HG02571 (cell line): ENCODE data around the gene METTL8.

Source experiments
- ATAC-seq: cut with Tn5 transposase; IDR thresholded peaks from one replicate; pipeline ENCODE4 v1.9.1; 2021; ENCODE audit warnings: mild to moderate bottlenecking, moderate library complexity; ENCODE audit not compliant: unreplicated experiment

Gene METTL8

DNA sequence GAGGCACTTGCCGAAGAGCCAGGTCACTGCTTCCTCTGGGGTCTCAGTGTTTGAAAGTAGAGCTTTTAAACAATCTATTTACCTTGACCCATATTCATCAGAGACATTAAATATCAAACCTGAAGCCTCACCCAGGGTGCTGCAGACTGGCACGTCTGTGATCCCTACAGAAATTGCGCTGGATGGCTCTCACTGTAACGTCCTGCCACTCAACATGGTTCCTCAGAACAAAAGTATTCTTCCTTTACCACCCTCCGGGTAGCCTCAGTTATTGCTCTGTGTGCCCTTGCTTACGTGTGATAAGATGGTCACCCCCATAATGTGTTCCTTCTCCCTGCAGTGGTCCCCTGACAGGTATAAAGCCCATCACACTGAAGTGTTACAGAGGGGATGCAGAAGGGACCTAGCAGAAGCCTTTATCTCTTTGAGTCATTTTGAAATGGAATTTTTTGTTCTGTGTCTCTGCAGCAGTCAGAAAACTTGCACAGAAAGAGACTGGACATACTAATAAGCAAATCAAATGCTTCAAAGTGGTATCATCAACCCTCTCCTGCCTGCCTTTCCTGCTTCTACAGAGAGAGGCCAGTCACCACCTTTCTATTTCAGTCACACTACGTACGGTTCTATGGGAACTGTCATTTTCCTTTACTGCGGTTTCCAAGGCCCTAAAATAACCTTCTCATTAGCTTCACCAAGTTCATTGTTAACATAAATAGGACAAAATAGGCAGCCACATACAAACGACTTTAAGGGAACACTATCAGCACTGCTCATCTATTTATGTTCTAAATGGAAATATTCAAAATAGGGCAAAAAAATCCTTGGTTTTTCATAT, 86.8 kb downstream of the METTL8 start:
- no peak for ATAC-seq

DNA sequence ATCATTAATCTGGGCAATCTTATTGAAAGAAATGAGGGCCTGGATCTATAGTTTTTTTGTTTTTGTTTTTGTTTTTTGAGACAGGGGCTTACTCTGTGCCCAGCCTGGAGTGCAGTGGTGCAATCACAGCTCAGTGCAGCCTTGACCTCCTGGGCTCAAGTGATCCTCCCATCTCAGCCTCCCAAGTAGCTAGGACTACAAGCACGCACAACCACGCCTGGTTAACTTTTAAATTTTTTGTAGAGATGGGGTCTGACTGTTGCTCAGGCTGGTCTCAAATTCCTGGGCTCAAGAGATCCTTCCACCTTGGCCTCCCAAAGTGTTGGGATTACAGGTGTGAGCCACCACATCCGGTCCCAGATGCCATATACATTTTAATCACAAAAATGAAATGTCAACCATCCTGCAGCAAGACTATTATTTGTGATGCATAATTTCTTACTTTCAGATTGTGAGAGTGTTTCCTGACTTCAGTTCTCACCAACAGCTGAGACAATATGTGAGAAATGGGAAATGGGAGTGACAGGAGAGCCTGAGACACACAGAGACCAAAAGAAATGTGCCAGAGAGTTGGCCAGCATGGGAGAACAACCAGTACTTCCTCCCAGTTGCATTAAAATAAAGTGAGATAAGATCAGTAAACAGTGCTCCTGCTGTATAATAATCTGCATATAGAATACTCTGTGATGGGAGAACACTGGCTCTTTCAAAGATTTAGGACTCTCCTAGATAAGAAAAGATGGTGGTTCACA, 87.6 kb downstream of the METTL8 start:
- ATAC-seq = no peak

DNA sequence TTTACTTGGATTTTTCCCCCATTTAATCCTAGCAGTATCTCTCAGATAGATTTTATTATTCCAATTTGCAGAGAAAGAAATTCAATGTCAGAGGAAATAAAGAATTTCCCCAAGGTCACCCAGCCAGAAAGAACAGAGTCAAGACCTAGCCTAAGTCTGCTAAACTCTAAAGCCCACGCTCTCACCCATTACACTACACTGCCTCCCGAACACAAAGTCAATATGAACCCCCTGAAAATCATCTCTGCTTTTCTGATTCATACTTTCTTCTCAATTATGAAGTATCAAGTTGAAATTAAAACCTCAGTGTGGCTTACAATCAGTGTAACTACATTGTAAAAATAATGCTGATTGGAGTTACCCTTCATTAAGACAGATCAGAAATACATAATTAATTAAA, 89.6 kb downstream of the METTL8 start:
- ATAC-seq = no peak

DNA sequence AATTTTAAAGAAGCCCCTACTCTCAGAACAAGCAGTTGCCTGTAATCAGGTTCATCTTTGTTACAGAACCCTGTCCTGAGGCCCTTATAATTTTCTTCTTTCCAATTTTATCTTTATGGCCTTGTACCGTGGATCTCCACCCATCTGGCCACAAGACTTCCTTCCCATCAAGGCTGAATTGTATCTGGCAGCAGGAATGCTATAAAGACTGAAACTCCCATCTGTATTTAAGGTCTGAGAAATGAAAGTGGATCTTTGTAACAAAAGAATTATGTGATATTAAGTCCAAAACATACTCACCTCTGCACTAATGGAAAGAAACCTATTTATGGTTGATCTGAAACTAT, 91.8 kb downstream of the METTL8 start:
- no peak for ATAC-seq

DNA sequence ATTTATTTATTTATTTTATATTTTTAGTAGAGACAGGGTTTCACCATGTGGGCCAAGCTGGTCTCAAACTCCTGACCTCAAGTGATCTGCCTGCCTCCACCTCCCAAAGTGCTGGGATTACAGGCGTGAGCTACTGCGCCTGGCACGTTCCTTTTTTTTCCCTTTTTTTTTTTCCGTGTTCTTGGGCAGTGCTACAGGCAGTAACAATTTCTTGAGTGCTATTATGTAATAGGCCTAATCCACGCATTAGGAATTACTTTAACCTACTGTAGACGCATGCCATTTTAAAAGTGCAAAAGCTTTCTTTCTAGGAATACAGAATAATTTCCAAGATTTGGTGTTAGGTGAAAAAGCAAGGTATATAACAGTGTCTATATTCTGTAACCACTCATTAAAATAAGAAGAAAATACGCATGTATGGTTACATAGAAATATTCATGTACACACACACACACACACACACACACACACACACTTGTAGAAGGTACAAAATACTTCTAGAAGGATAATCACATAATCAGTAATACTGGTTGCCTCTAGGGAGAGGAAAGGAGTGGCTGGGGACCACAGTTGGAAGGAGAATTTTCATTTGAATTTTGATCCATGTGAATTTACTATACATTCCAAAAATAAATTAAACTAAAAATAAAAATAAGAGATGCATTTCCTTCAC, 92.3 kb downstream of the METTL8 start:
- ATAC-seq = no peak

DNA sequence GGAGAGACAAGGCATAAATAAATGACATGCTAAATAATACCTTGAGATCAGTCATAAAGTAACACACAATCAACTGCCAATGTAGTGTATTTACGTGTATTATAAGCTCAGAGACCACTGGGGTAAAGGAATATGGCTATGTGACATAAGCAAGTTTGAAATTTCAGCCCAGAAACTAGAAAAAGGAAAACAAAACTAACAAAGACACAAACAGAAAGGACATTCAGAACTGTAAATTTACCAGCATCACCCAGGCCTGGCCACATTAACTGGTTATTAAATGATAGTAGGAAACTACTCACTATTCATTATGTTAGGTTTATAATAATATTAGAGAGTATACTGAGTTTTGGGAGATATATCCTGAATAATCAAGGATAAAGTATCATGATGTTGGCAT, 98.8 kb downstream of the METTL8 start:
- ATAC-seq = no peak

DNA sequence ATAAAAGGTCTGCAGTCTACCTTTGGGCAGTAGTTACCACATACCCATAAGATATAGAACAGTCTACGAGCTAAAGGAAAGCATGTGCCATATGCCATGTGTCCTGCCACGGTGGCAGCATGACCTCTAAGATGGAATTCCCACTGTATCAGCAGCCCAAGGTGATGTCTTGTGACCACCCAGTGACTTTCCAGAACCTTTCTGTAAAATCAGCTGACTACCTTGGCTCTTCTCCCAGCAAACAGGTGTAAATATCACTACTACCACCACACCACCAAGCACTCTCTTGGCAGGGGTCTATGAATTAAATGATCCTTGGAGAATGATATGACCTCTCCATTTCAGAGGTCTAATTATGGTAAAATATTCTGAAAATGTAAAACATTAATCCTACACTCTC, 99.6 kb downstream of the METTL8 start:
- ATAC-seq = no peak

DNA sequence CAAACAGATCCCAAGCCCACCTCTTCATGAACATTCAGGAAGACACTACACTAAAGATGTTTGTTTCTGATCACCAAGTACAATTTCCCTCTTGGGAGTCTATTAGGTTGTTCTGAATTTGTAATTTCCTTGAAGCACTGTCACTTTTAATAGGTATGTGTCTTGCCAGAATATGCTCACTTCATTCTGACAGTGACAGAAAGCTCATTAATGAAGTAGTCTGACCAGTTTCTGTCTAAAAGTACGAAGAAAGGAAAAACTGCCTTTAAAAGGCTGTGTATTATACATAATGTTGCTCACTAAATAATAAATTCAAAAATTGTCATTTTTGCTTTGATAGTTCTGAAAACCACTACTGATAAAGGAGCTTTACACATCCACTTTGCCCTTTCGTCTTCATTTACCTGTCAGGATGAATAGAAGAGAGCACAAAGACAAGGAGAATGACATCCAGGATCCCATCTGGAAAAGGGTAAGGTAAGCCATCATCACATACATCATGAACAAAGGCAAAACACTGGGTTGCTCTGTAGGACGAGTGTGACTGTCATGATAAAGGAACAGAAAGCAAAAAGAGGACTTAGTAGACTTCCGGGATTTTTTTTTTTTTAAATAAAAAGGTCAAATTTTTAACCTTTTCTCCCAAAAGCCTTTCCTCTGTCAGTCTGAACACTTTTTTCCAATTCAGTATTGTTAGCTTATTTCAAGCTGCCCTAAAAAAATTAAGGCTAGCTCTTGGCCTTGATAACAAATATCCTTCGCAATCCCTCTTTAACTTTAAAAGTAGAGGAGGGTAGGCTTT, 103.4 kb downstream of the METTL8 start:
- ATAC-seq = no peak

DNA sequence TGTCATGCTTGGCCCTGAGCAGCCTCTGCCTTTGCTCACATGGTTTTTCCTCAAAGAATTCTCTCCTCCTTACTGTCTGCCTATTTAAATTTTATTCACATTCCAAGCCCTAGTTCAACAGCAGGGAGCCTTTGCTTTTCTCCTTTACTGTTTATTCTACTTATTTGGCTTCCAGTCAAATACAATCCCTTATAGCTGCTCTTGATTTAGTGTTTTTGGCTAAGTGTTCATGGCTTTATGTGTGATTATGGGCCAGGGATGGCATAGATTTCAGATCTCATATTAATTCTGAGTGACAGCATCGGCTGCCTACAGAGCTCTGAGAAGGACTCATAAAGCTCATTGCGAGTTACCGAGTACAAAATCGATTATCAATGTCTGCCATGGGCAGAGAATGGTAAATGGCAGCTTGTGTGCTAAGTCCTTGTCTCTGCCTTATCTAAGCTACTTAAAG, 106.7 kb downstream of the METTL8 start:
- ATAC-seq = no peak

DNA sequence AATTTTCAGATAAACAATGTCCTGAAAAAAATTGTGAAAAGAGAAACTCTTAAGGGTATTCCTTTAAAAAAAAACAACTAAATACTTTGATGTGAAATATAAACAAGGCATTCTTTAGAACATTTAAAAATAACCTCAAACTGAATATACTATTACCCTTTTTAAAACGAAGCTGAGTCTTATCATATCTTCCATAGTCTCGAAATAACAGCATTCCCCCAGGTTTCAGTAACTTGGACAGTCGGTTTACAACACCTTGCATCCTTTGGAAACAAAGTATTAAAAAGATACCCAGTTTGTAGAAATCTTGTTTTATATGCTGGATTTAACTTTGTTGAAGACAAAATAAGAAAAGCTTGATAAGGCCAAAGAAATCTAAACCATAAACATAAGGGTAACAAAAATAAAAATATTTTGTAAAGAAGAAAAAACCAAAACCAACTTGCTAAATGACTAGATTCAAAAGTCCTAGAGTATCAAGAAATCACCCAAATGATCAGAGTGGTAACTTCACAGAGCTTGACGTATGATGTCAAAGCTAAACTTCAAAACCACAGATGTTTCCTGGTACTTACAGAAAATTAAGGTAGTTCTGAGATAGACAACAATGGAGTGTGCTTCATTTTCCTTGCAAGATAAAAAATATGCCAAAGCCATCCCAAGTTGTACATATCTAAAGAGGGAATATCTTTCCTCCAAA, 107.8 kb downstream of the METTL8 start:
- ATAC-seq = no peak

DNA sequence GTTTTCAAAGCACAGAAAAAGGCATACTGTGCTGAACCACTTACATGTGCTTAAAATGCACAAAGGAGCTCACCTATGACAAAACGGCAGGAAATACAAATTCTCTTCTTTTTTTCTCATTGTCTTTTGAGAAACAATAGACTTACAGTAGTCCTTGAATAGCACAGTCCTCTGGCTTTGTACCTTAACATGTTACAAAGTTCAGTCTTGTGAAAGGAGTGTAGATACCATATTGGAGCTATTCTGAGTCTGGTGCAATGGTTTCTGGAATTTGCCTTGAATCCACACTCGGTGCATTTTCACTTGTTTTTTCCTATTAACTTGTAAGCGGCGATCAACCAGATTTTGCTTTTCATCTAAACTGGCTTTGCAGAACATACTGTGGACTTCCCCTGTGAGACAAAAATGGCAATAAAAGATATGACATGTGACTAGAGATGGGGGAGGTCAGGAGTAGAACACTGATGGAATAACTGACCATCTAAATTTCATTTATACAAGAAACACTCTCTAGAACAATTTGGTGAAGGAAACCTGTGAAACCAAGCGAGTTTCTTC, 109.7 kb downstream of the METTL8 start:
- ATAC-seq = no peak

DNA sequence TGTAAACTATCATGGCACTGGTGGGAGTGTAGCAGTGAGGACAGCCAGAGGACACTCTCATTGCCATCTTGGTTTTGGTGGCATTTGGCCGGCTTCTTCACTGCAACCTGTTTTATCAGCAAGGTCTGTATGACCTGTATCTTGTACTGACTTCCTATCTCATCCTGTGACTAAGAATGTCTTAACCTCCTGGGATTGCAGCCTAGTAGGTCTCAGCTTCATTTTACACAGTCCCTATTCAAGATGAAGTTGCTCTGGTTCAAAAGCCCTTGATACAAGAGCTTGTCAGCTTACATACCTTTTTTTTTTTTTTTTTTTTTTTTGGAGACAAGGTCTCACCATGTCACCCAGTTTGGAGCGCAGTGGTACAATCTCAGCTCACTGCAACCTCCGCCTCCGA, 110.9 kb downstream of the METTL8 start:
- ATAC-seq = no peak

DNA sequence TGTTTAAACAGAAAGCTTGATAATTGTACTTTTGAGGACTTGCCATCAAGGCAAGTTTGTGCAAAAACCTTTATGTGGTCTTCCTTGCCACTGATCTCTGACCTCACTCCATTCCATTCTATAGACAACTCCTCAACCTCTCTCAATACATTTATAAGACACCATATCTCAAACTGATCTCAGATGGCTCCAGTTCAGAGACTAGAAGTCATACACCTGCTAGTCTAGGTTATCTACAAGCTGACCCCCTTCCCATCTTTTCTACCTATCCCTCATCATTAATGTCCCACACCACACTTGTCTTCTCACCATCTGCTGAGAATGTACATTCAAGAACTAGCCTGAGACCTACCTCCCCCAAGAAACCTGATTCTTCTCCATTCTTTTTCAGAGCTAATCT, 113.1 kb downstream of the METTL8 start:
- no peak for ATAC-seq

DNA sequence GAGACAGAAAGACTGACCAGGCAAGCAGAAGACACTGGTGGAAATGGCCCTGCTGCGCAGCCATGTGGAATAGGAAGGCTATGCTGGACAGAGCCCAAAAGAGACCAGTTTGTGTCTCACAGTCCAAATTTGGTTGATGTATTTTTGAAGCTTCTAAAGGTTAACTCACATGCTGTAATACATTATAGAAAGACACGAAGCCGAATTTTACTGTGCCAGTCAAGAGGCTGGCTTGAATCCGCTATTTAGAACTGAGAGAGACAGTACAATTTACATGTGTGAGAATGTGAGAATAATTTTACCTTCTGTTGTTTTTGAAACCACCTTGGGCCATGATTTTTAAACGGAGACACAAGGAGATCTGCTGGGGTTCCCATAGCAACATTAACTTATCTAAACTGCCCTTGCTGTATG, 113.6 kb downstream of the METTL8 start:
- peak; percentile 33 for ATAC-seq

DNA sequence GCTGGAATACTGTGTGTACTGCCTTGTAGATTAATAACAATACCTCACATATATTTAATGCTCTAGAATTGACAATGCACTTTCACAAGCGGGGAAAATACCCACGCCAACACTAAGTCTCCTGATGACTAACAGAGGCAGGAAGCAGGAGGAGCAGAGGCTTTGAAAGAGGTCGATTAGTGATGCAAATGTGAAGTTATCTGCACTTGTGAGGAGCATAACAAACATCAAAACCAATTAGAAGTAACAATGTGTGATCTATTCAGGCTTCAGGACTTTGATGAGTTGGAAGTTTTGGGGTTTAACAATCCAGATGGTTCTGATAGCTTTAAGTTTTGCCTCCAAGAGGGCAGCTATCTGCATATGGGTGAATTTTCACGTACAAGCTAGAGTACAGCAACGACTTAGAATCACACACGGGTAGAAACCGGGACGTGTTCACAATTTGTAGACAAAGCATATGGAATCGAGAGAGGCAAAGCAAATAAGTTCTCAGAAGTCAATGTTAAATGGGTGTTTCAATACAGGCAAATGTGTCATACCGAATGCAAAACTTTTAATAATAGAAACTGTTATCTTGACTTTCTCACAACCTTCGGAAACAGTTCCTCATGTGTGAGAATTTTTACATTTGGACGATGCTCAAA, 114.5 kb downstream of the METTL8 start:
- ATAC-seq = peak; percentile 36

DNA sequence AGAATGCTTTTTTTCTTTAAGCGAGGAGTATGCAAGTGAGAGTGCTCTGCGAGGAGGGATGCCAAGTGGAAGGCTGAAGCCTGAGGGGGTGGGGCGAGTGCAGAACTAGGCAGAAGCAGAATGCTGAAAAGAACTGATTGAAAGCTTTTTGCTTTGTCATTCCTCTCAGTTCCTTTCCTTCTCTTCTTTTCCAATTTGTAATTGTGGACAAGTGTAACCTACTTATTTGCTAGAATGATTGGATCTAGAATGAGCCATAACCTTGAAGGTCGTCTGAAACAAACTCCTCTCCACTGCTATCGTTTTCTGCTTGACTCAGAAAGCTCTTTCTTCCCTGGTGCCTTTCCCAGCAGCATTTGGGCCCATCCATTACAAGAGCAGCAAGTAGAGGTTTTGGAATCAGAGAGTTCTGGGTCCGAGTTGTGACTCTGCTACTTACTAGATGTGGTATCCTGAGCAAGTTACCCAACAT, 115.3 kb downstream of the METTL8 start:
- ATAC-seq = no peak

DNA sequence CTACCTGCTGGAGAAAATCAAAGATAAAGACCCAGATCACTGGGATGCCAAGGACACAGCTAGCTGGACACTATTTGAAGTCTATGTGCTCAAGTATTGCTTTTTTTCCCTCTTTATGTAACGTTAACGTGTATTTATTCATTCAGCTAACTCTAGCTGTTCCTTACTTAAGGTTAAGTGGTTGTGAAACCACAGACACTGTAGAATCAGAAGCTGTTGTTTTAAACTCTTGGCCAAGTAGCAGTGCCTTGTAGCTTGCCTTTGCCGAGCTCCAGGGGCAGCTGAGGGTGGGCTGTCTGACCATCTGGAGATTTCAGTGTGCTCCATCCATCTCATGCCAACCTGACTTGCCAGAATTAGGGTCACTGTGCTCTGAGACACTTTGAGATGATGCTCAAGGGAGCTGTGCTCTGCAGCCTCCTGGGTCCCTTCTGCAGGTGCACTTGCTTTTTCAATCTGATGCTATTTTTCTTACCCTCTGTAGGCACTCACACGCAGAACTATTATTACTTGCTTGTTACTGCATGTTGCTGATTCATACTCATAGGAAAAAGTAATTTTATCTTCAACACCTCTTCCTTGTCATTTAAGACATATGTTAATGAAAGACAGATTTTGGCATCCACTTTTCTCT, 116.2 kb downstream of the METTL8 start:
- peak; percentile 41 for ATAC-seq

DNA sequence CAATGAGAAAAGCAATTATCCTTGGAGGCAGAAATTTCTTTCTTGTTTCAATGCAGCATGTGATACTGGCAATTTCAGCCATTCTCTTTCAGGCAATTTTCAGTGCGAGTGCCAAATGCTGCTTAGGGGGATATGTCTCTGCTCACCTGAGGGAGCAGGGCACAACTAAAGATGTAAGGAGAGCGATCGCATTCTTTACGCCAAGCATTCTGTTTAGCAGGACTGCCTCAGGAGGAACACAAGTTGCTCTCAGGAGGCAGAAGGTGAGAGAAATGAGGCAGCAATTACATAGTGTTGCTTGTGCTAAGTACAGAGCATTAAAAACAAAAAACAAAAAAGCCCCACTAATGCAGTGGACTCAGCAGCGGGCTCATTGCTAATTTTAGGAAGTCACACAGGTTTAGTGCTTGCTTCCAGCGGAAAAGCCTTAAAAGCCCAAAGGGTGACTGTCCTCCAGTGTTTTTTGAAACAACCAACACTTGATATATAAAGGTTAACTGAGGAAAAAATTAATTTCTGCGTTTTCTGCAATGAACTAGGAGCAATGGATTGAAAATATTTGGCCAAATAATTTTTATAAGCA, 116.9 kb downstream of the METTL8 start:
- ATAC-seq = no peak

DNA sequence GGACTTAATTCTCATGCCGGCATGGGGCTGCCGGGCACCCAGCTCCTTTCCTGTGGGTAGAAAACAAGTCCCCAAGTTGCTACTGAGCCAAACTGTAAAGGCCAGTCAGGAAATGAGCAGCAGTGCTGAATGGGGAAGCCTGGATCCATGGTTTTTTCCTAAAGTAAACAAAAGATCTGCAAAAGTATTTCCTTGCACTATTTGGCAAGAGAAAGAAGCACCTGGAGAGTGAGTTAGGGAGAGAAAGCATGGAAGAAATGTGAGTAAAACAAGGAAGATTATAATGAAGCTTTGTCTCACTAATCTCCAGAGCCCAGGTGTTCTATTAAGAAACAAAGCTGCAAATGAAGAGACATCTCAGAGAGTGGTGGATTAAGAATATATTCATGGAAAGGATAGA, 117.6 kb downstream of the METTL8 start:
- no peak for ATAC-seq
